Measurements from ENCODE around the gene TCTN1. TPM values are rescaled to one million over a fixed set of nuclear protein-coding genes. Genes with fewer than 3 reads are reported as not detected.
A peak's percentile ranks its signal among the peaks of the same experiment; 100 is the strongest.

Gene TCTN1
- total and polyA plus RNA-seq, 2 of the 13 experiments (the other 11 are each of a cell fraction or from before 2014, with no cell fraction given), result 13.6 to 16.0 TPM

GRCh38 chr12:110591451-110592051 is 22.4 kb upstream of the TCTN1 start (continued):
- TF ChIP-seq, protein P1, sequence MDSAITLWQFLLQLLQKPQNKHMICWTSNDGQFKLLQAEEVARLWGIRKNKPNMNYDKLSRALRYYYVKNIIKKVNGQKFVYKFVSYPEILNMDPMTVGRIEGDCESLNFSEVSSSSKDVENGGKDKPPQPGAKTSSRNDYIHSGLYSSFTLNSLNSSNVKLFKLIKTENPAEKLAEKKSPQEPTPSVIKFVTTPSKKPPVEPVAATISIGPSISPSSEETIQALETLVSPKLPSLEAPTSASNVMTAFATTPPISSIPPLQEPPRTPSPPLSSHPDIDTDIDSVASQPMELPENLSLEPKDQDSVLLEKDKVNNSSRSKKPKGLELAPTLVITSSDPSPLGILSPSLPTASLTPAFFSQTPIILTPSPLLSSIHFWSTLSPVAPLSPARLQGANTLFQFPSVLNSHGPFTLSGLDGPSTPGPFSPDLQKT (CRISPR knock-in tag; IDR thresholded peaks at IDR 0.05; ENCODE audit: borderline replicate concordance), result no peak
- TF ChIP-seq ZNF883 (CRISPR knock-in tag; IDR thresholded peaks at IDR 0.05; ENCODE audit: not compliant biosample characterization), result no peak
- TF ChIP-seq ETS1 (CRISPR knock-in tag; IDR thresholded peaks at IDR 0.05), result no peak
- no peak for TF ChIP-seq ZBTB1 (CRISPR knock-in tag; IDR thresholded peaks at IDR 0.05; ENCODE audit: borderline replicate concordance)
- TF ChIP-seq SYNCRIP (IDR thresholded peaks at IDR 0.05; ENCODE audit: insufficient read depth, low read depth, low read length), result no peak
- 0 out of 2 replicates have a peak, but pooled peaks have one; percentile 46 for TF ChIP-seq STAT6 (CRISPR knock-in tag; IDR thresholded peaks at IDR 0.05; ENCODE audit: borderline replicate concordance)
- no peak for TF ChIP-seq HDAC6 (IDR thresholded peaks at IDR 0.05; ENCODE audit: low read depth, low read length)
- TF ChIP-seq REPIN1 (CRISPR knock-in tag; IDR thresholded peaks at IDR 0.05; ENCODE audit: borderline replicate concordance, low read depth), result no peak
- peak; percentile 67; the same call in 1 of the 2 replicates for TF ChIP-seq CREM (IDR thresholded peaks at IDR 0.05)
- TF ChIP-seq CREM (CRISPR knock-in tag; IDR thresholded peaks at IDR 0.05), result no peak
- 0 out of 2 replicates have a peak, but pooled peaks have one; percentile 11 for TF ChIP-seq ATF1 (CRISPR knock-in tag; IDR thresholded peaks at IDR 0.05)
- peak; percentile 86 for TF ChIP-seq PITX1 (CRISPR knock-in tag; IDR thresholded peaks at IDR 0.05)
- TF ChIP-seq POLR2A (IDR thresholded peaks at IDR 0.05; ENCODE audit: insufficient read depth in 1 of 2, low read depth in 2 of 2, low read length in 2 of 2), result no peak
- TF ChIP-seq ZNF317 (CRISPR knock-in tag; IDR thresholded peaks at IDR 0.05), result no peak
- 0 out of 2 replicates have a peak, but pooled peaks have one; percentile 38 for TF ChIP-seq ZKSCAN8 (CRISPR knock-in tag; IDR thresholded peaks at IDR 0.05; ENCODE audit: borderline replicate concordance)
- peak; percentile 97 for TF ChIP-seq NR2F6 (IDR thresholded peaks at IDR 0.05)
- TF ChIP-seq NR2F6 (CRISPR knock-in tag; IDR thresholded peaks at IDR 0.05), result peak; percentile 98
- TF ChIP-seq KDM4B (CRISPR knock-in tag; IDR thresholded peaks at IDR 0.05), result no peak; the same call in 1 of the 2 replicates
- no peak for TF ChIP-seq ZNF17 (CRISPR knock-in tag; IDR thresholded peaks at IDR 0.05)
- no peak for TF ChIP-seq PCBP2 (optimal IDR thresholded peaks at IDR 0.05; ENCODE audit: low read depth, low read length, poor library complexity, severe bottlenecking)
- TF ChIP-seq ZNF331 (CRISPR knock-in tag; IDR thresholded peaks at IDR 0.05), result peak; percentile 71; the same call in 1 of the 2 replicates
- TF ChIP-seq YEATS4 (CRISPR knock-in tag; IDR thresholded peaks at IDR 0.05; ENCODE audit: borderline replicate concordance), result peak; percentile 60; the same call in 1 of the 2 replicates
- TF ChIP-seq THAP11 (CRISPR knock-in tag; IDR thresholded peaks at IDR 0.05), result peak; percentile 69
- peak; percentile 43; the same call in 1 of the 2 replicates for TF ChIP-seq ZBTB25 (CRISPR knock-in tag; IDR thresholded peaks at IDR 0.05)
- TF ChIP-seq DNMT3B (CRISPR knock-in tag; conservative IDR thresholded peaks at IDR 0.05), result no peak
- TF ChIP-seq KLF13 (CRISPR knock-in tag; IDR thresholded peaks at IDR 0.05), result no peak
- no peak for TF ChIP-seq SRSF9 (IDR thresholded peaks at IDR 0.05; ENCODE audit: borderline replicate concordance, insufficient read depth, low read depth, low read length, poor library complexity, severe bottlenecking)
